Measurements from ENCODE around the gene NEDD9.

DNA sequence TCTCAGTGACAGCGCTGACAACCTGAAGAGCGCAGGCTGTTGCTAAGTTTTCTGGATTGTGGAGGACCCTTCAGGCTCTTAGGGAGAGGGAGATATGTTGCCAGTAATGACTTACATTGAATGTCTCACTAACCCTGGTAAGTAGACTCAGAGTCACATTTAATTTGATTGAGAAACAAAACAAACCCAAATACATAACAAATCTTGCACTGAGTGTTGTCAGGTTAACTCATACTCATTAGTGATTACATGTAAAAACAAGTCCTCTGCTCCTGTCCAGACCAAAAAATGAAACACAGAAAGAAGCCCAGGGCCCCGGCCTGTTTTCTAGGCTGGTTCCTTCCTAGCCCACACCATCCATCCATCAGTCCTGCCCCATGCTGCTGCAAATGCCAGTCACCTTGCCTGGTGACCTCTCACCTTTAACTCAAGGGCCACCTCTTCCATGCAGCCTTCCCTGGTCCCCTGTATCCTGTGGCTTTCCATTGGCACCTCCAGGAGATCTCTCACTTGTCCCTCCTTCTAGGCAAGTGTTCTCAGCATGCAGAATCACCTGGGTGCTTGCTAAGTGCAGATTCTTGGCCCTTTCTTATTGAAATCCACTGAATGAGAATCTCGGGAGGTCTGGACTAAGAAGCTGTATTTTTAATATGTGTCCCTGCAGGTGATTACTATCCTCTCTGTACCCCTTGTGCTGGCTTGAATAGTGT, 86.2 kb downstream of the NEDD9 start:
- TF ChIP-seq, protein P1, sequence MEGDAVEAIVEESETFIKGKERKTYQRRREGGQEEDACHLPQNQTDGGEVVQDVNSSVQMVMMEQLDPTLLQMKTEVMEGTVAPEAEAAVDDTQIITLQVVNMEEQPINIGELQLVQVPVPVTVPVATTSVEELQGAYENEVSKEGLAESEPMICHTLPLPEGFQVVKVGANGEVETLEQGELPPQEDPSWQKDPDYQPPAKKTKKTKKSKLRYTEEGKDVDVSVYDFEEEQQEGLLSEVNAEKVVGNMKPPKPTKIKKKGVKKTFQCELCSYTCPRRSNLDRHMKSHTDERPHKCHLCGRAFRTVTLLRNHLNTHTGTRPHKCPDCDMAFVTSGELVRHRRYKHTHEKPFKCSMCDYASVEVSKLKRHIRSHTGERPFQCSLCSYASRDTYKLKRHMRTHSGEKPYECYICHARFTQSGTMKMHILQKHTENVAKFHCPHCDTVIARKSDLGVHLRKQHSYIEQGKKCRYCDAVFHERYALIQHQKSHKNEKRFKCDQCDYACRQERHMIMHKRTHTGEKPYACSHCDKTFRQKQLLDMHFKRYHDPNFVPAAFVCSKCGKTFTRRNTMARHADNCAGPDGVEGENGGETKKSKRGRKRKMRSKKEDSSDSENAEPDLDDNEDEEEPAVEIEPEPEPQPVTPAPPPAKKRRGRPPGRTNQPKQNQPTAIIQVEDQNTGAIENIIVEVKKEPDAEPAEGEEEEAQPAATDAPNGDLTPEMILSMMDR (IDR thresholded peaks at IDR 0.05), result no peak
- TF ChIP-seq EZH2 (IDR thresholded peaks at IDR 0.05; ENCODE audit: borderline replicate concordance, insufficient read depth, low read depth, low read length, poor library complexity, severe bottlenecking), result no peak

Measured in B cell (primary cell).